HCT116 (cell line): ENCODE measurements around the gene TSPAN10.

ENCODE experiments used
- ATF3 ChIP-seq: IDR thresholded peaks from 2 replicates; pipeline ENCODE4 v1.6.1; 2012
- CTCF ChIP-seq, 3 experiments: fragments of 200-600 bp in 1 of 3; sonication (generic) in 1 of 3; IDR thresholded peaks in 2 of 3; conservative IDR thresholded peaks in 1 of 3; 2 replicates each; pipeline ENCODE4 v1.5.1; 2012 to 2017; ENCODE audit warnings: low read depth in 2 of 3, low read length in 2 of 3, antibody characterized with exemption in 1 of 3, borderline replicate concordance in 1 of 3, control low read depth in 1 of 3, mild to moderate bottlenecking in 1 of 3, mixed read lengths in 1 of 3, mixed run types in 1 of 3, moderate library complexity in 1 of 3; ENCODE audit not compliant: insufficient read depth in 1 of 3
- ELF1 ChIP-seq: IDR thresholded peaks from 2 replicates; pipeline ENCODE4 v1.6.1; 2012; ENCODE audit warnings: low read depth, borderline replicate concordance
- EZH2 ChIP-seq: fragments of 200-600 bp; sonication (generic); IDR thresholded peaks from 2 replicates; pipeline ENCODE4 v1.6.1; 2017; ENCODE audit warnings: antibody characterized with exemption, mixed run types
- EZH2phosphoT487 ChIP-seq: fragments of 200-600 bp; IDR thresholded peaks from 2 replicates; pipeline ENCODE4 v1.6.1; 2018; ENCODE audit warnings: antibody characterized with exemption, borderline replicate concordance
- JUND ChIP-seq: IDR thresholded peaks from 2 replicates; pipeline ENCODE4 v1.6.1; 2012
- MAX ChIP-seq: IDR thresholded peaks from 2 replicates; pipeline ENCODE4 v1.6.1; 2012
- POLR2AphosphoS5 ChIP-seq: IDR thresholded peaks from 2 replicates; pipeline ENCODE4 v1.6.1; 2011; ENCODE audit warnings: mild to moderate bottlenecking, low read depth, low read length, moderate library complexity
- REST ChIP-seq: IDR thresholded peaks from 2 replicates; pipeline ENCODE4 v1.6.1; 2012; ENCODE audit warnings: low read depth
- SIN3A ChIP-seq: IDR thresholded peaks from 2 replicates; pipeline ENCODE4 v1.6.1; 2012; ENCODE audit warnings: low read depth
- SP1 ChIP-seq: IDR thresholded peaks from 2 replicates; pipeline ENCODE4 v1.6.1; 2012; ENCODE audit warnings: low read depth
- YY1 ChIP-seq: IDR thresholded peaks from 2 replicates; pipeline ENCODE4 v1.6.1; 2011; ENCODE audit warnings: low read length, low read depth, moderate library complexity, mild to moderate bottlenecking; ENCODE audit not compliant: insufficient replicate concordance; ENCODE audit errors: extremely low read depth
- ZNF274 ChIP-seq: fragments of 200-500 bp; sonication (Bioruptor generic); IDR thresholded peaks from 2 replicates; pipeline ENCODE4 v1.6.1; 2014; ENCODE audit warnings: mild to moderate bottlenecking, low read depth, low read length, inconsistent platforms

GRCh38 chr17:81673561-81674258 lies 36.7 kb downstream of the TSPAN10 start:
- TF ChIP-seq MAX: no peak
- 0 out of 2 replicates have a peak, but pooled peaks have one; percentile 15 for TF ChIP-seq POLR2AphosphoS5
- no peak for TF ChIP-seq REST
- TF ChIP-seq ATF3: no peak
- TF ChIP-seq EZH2: no peak
- no peak for TF ChIP-seq ZNF274
- TF ChIP-seq CTCF (IDR thresholded peaks at IDR 0.05 in 2 of 3, conservative IDR thresholded peaks at IDR 0.05 in 1 of 3; ENCODE audit: borderline replicate concordance in 1 of 3, insufficient read depth in 1 of 3, low read depth in 2 of 3, low read length in 2 of 3): no peak
- TF ChIP-seq SIN3A: no peak
- no peak for TF ChIP-seq SP1
- no peak for TF ChIP-seq EZH2phosphoT487
- TF ChIP-seq ELF1: no peak
- TF ChIP-seq YY1: no peak
- TF ChIP-seq JUND: no peak
